Measurements from ENCODE around the gene TCTN3. TPM values are rescaled to one million over a fixed set of nuclear protein-coding genes. Genes with fewer than 3 reads are reported as not detected.
A peak's percentile ranks its signal among the peaks of the same experiment; 100 is the strongest.
"Not testable (repeated sequence)": the region's sequence is repeated elsewhere in the genome, so short reads cannot be mapped to it uniquely, and the experiment has no call there.

TCTN3 gene
- total RNA-seq, 1 experiment from 2014 or later: 21.8 TPM

DNA sequence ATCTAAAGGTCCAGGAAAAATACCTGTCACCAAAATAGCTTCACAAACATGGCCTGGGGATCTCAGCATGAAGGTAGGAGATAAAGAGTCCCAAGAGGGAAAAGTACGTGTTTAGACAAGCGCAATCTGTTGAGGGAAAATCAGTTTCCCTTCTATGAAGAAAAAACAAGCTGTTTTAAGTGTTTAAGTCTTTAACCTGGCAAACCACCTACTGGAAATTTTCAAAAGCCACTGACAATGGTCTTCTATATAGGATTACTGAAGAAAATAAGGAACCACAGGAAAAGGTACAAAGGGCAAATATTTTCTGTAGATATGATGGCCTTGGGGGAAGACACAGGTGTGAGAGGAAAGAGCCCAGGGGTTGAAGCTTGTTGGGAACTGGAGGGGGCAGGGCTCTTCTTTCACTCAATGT, 58.4 kb downstream of the TCTN3 start:
- no TSS peak for BruUV-seq (replicated peaks)
- Histone ChIP-seq H3K4me2 (ENCODE audit: low read length) (no peak overlapping the region), H3K9ac (ENCODE audit: low read length) (no peak overlapping the region), H3K27me3 (ENCODE audit: low read length) (no peaks in the 10 kb centered on the region), H3K4me1 (ENCODE audit: insufficient read depth, low read length) (no peaks in the 10 kb centered on the region), H3K9me2 (replicated peaks; ENCODE audit: low read length) (no peaks in the 10 kb centered on the region), H3K36me3 (ENCODE audit: low read depth, low read length) (peaks cover 25% of the 10 kb centered on the region), H3F3A (ENCODE audit: low read length, unreplicated experiment) (no peaks in the 10 kb centered on the region), H3K79me2 (ENCODE audit: low read length) (no peaks in the 10 kb centered on the region), H2AFZ (ENCODE audit: low read length) (no peak overlapping the region), H3K9me3 (ENCODE audit: low read length) (no peaks in the 10 kb centered on the region), H3K27ac (ENCODE audit: low read length) (no peak overlapping the region), H3K4me3 (ENCODE audit: low read length) (no peak overlapping the region), H4K20me1 (ENCODE audit: low read length) (no peaks in the 10 kb centered on the region)
- intact Hi-C loops (cut with micrococcal nuclease): no loop called here
- ATAC-seq (no peak), DNase-seq (no peak)
- TF ChIP-seq, protein P1, sequence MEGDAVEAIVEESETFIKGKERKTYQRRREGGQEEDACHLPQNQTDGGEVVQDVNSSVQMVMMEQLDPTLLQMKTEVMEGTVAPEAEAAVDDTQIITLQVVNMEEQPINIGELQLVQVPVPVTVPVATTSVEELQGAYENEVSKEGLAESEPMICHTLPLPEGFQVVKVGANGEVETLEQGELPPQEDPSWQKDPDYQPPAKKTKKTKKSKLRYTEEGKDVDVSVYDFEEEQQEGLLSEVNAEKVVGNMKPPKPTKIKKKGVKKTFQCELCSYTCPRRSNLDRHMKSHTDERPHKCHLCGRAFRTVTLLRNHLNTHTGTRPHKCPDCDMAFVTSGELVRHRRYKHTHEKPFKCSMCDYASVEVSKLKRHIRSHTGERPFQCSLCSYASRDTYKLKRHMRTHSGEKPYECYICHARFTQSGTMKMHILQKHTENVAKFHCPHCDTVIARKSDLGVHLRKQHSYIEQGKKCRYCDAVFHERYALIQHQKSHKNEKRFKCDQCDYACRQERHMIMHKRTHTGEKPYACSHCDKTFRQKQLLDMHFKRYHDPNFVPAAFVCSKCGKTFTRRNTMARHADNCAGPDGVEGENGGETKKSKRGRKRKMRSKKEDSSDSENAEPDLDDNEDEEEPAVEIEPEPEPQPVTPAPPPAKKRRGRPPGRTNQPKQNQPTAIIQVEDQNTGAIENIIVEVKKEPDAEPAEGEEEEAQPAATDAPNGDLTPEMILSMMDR (conservative IDR thresholded peaks at IDR 0.05; ENCODE audit: low read depth, low read length): no peak
- no peak for TF ChIP-seq EZH2 (IDR thresholded peaks at IDR 0.05; ENCODE audit: low read length, unreplicated experiment)
- CTCF ChIA-PET: no interaction called here
- POLR2A ChIA-PET (ENCODE audit: unreplicated experiment): no interaction called here

DNA sequence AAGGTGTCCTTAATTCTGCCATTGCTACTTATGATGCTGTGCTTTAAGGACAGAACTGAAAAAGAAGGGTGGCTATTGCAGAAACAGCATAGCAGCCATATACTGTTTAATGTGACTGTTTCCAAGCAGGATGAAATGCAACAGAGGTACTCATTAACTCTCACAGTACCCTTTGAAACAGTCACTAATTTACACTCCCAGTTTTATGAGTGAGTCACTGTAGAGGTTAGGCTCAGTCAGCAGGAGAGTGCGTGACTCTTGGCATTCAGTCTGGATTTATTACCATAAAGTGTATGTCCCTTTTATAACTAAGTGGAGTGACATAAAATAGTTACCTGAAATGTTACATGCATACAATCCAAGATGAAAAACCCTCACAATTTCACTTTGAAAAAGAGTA, 64.9 kb downstream of the TCTN3 start:
- TF ChIP-seq, protein P1 (conservative IDR thresholded peaks at IDR 0.05; ENCODE audit: low read depth, low read length): no peak
- TF ChIP-seq EZH2 (IDR thresholded peaks at IDR 0.05; ENCODE audit: low read length, unreplicated experiment): no peak
- TF ChIP-seq EZH2phosphoT487 (IDR thresholded peaks at IDR 0.05; ENCODE audit: borderline replicate concordance, low read length): no peak
- no peaks in the 10 kb centered on the region for H3K27me3 ChIP-seq (ENCODE audit: low read length)
- ChIA-PET CTCF (no interaction called here), POLR2A (ENCODE audit: unreplicated experiment) (no interaction called here)
- H3K9me3 ChIP-seq (ENCODE audit: low read length): no peaks in the 10 kb centered on the region
- no peaks in the 10 kb centered on the region for H3F3A ChIP-seq (ENCODE audit: low read length, unreplicated experiment)
- intact Hi-C loops (cut with micrococcal nuclease): no loop called here
- BruUV-seq (replicated peaks): no TSS peak
- no peak overlapping the region for H3K4me3 ChIP-seq (ENCODE audit: low read length)
- H3K9me2 ChIP-seq (replicated peaks; ENCODE audit: low read length): no peaks in the 10 kb centered on the region
- no peak overlapping the region for H3K9ac ChIP-seq (ENCODE audit: low read length)
- H3K27ac ChIP-seq (ENCODE audit: low read length): no peak overlapping the region
- ATAC-seq (peak; percentile 43; the same call in 1 of the 2 replicates), DNase-seq (no peak)
- H3K36me3 ChIP-seq (ENCODE audit: low read depth, low read length): peaks cover 27% of the 10 kb centered on the region
- no peak overlapping the region for H2AFZ ChIP-seq (ENCODE audit: low read length)
- no peaks in the 10 kb centered on the region for H4K20me1 ChIP-seq (ENCODE audit: low read length)
- H3K4me1 ChIP-seq (ENCODE audit: insufficient read depth, low read length): no peaks in the 10 kb centered on the region
- H3K4me2 ChIP-seq (ENCODE audit: low read length): no peak overlapping the region
- no peaks in the 10 kb centered on the region for H3K79me2 ChIP-seq (ENCODE audit: low read length)

DNA sequence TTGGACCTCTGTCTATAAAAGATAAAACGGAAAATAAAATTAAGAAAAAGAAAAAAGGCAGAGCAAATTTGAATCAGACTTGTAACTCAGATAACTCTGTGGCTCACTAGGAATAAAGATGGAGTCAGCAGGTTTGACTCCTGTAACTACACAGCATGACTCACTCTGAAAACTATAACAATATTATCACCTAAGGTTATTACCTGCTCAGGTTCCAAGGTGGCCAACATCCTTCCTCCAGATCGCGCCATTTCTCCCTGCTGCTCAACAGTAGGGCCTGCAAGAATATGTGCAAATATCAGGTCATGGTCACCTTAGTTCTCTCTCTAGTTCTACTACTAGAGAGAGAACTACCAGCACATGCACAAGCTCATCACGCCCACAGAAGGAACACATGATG, 67.2 kb downstream of the TCTN3 start:
- BruUV-seq (replicated peaks): no TSS peak
- H4K20me1 ChIP-seq (ENCODE audit: low read length): no peaks in the 10 kb centered on the region
- H3K9me2 ChIP-seq (replicated peaks; ENCODE audit: low read length): no peaks in the 10 kb centered on the region
- no peak for DNase-seq
- H3K36me3 ChIP-seq (ENCODE audit: low read depth, low read length): peaks cover 16% of the 10 kb centered on the region
- no peak overlapping the region for H3K9ac ChIP-seq (ENCODE audit: low read length)
- no peaks in the 10 kb centered on the region for H3K9me3 ChIP-seq (ENCODE audit: low read length)
- no peak overlapping the region for H3K27ac ChIP-seq (ENCODE audit: low read length)
- TF ChIP-seq, protein P1 (conservative IDR thresholded peaks at IDR 0.05; ENCODE audit: low read depth, low read length): no peak
- TF ChIP-seq EZH2 (IDR thresholded peaks at IDR 0.05; ENCODE audit: low read length, unreplicated experiment): no peak
- TF ChIP-seq EZH2phosphoT487 (IDR thresholded peaks at IDR 0.05; ENCODE audit: borderline replicate concordance, low read length): no peak
- ChIA-PET CTCF (no interaction called here), POLR2A (ENCODE audit: unreplicated experiment) (no interaction called here)
- H3K4me1 ChIP-seq (ENCODE audit: insufficient read depth, low read length): no peaks in the 10 kb centered on the region
- intact Hi-C loops (cut with micrococcal nuclease): no loop called here
- no peak for ATAC-seq
- H3K27me3 ChIP-seq (ENCODE audit: low read length): no peaks in the 10 kb centered on the region
- H3K79me2 ChIP-seq (ENCODE audit: low read length): no peaks in the 10 kb centered on the region
- no peak overlapping the region for H3K4me3 ChIP-seq (ENCODE audit: low read length)
- H3K4me2 ChIP-seq (ENCODE audit: low read length): no peak overlapping the region
- H2AFZ ChIP-seq (ENCODE audit: low read length): no peak overlapping the region
- no peaks in the 10 kb centered on the region for H3F3A ChIP-seq (ENCODE audit: low read length, unreplicated experiment)

DNA sequence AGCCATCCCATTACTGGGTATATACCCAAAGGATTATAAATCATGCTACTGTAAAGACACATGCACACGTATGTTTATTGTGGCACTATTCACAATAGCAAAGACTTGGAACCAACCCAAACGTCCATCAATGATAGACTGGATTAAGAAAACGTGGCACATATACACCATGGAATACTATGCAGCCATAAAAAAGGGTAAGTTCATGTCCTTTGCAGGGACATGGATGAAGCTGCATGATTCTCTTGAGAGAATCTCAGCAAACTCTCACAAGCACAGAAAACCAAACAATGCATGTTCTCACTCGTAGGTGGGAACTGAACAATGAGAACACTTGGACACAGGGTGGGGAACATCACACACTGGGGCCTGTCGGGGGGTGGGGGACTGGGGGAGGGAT, 73.3 kb downstream of the TCTN3 start:
- H3K27me3 ChIP-seq (ENCODE audit: low read length); H3K4me2 ChIP-seq (ENCODE audit: low read length); ATAC-seq; H3K9me3 ChIP-seq (ENCODE audit: low read length); BruUV-seq (replicated peaks); CTCF ChIA-PET; H2AFZ ChIP-seq (ENCODE audit: low read length); H3K9ac ChIP-seq (ENCODE audit: low read length); H3K4me1 ChIP-seq (ENCODE audit: insufficient read depth, low read length); H3F3A ChIP-seq (ENCODE audit: low read length, unreplicated experiment); H3K4me3 ChIP-seq (ENCODE audit: low read length); DNase-seq; H3K27ac ChIP-seq (ENCODE audit: low read length); H3K9me2 ChIP-seq (replicated peaks; ENCODE audit: low read length); H3K79me2 ChIP-seq (ENCODE audit: low read length); H4K20me1 ChIP-seq (ENCODE audit: low read length); intact Hi-C loops (cut with micrococcal nuclease); POLR2A ChIA-PET (ENCODE audit: unreplicated experiment): not testable (repeated sequence)
- peaks cover 12% of the 10 kb centered on the region for H3K36me3 ChIP-seq (ENCODE audit: low read depth, low read length)
